Measurements from ENCODE around the gene TPM1.

TPM1 gene

GRCh38 chr15:63071288-63071909, 28.9 kb downstream of the TPM1 start:
- DNase-seq (ENCODE audit: low read depth in 2 of 2): peak in 1 of 2 donors; percentile 17
- TF ChIP-seq CTCF (IDR thresholded peaks at IDR 0.05; ENCODE audit: low read depth, low read length): no peak
- no peak overlapping the region for H3K4me3 ChIP-seq (replicated peaks in 1 of 2; ENCODE audit: low read depth in 2 of 2, low read length in 2 of 2)

- no peak for TF ChIP-seq CTCF (IDR thresholded peaks at IDR 0.05; ENCODE audit: low read depth, low read length)
- DNase-seq (ENCODE audit: low read depth in 2 of 2): peak in 1 of 2 donors; percentile 18
- H3K4me3 ChIP-seq (replicated peaks in 1 of 2; ENCODE audit: low read depth in 2 of 2, low read length in 2 of 2): no peak overlapping the region
Measured at GRCh38 chr15:63072023-63072650, 29.6 kb downstream of the TPM1 start.

- TF ChIP-seq CTCF (IDR thresholded peaks at IDR 0.05; ENCODE audit: low read depth, low read length): no peak
- DNase-seq (ENCODE audit: low read depth in 2 of 2): peak in 1 of 2 donors; percentile 36
- H3K4me3 ChIP-seq (replicated peaks in 1 of 2; ENCODE audit: low read depth in 2 of 2, low read length in 2 of 2): no peak overlapping the region
Measured at GRCh38 chr15:63072809-63073277, 30.3 kb downstream of the TPM1 start.

- DNase-seq (ENCODE audit: low read depth in 2 of 2): peak in 1 of 2 donors; percentile 33
- no peak overlapping the region for H3K4me3 ChIP-seq (replicated peaks in 1 of 2; ENCODE audit: low read depth in 2 of 2, low read length in 2 of 2)
- no peak for TF ChIP-seq CTCF (IDR thresholded peaks at IDR 0.05; ENCODE audit: low read depth, low read length)
Measured at GRCh38 chr15:63073497-63074172, 31.1 kb downstream of the TPM1 start.

- no peak for TF ChIP-seq CTCF (IDR thresholded peaks at IDR 0.05; ENCODE audit: low read depth, low read length)
- DNase-seq (ENCODE audit: low read depth in 2 of 2): peak; percentile 27 to 46
Measured at GRCh38 chr15:63075015-63075983, 32.8 kb downstream of the TPM1 start.

More at GRCh38 chr15:63075015-63075983, 32.8 kb downstream of the TPM1 start:
- H3K4me3 ChIP-seq (replicated peaks in 1 of 2; ENCODE audit: low read depth in 2 of 2, low read length in 2 of 2): no peak overlapping the region

Data from cardiac fibroblast (primary cell).